WTC11 (cell line): ENCODE measurements around the gene TMEM100. TPM values are rescaled to one million over a fixed set of nuclear protein-coding genes. Genes with fewer than 3 reads are reported as not detected.

Experiments used
- ATAC-seq: fragments of 200-7000 bp; cut with Tn5 transposase; 2 replicates; pipeline ENCODE4 v1.10.0; 2021; ENCODE audit warnings: mild to moderate bottlenecking, moderate library complexity
- CTCF ChIA-PET: fragments of 300-600 bp; sonication (Branson Sonifier 250); formaldehyde crosslinking; loops from one replicate; lab custom pipeline; 2021; ENCODE audit warnings: antibody characterized with exemption; lab: Charles Lee
- POLR2A ChIA-PET: fragments of 350-600 bp; sonication (Branson Sonifier 250); formaldehyde crosslinking; loops from one replicate; lab custom pipeline; 2021; ENCODE audit warnings: antibody characterized with exemption; lab: Charles Lee
- DNase-seq: peaks from one replicate; pipeline ENCODE4 v3.0.0; 2021; ENCODE audit warnings: low spot score
- H3K27ac Mint-ChIP-seq: 2 replicates; pipeline ENCODE4 v1.8.0; 2021; ENCODE audit warnings: mixed read lengths
- H3K27me3 Mint-ChIP-seq: 2 replicates; pipeline ENCODE4 v1.8.0; 2021; ENCODE audit warnings: low read depth, mild to moderate bottlenecking, moderate library complexity, mixed read lengths
- H3K36me3 Mint-ChIP-seq: 2 replicates; pipeline ENCODE4 v1.8.0; 2021; ENCODE audit warnings: mixed read lengths
- H3K4me1 Mint-ChIP-seq: 2 replicates; pipeline ENCODE4 v1.8.0; 2022; ENCODE audit warnings: mixed read lengths
- H3K4me3 Mint-ChIP-seq: 2 replicates; pipeline ENCODE4 v1.8.0; 2021; ENCODE audit warnings: mild to moderate bottlenecking, moderate library complexity, mixed read lengths
- H3K9me3 Mint-ChIP-seq: 2 replicates; pipeline ENCODE4 v1.8.0; 2021; ENCODE audit warnings: mixed read lengths
- AFF4 ChIP-seq: sonication (generic); formaldehyde crosslinking; IDR thresholded peaks from 2 replicates; pipeline ENCODE4 v1.8.1; 2023; ENCODE audit warnings: mild to moderate bottlenecking, missing genetic modification reagents, borderline replicate concordance
- ATF1 ChIP-seq: sonication (generic); formaldehyde crosslinking; IDR thresholded peaks from 2 replicates; pipeline ENCODE4 v1.8.1; 2023; ENCODE audit warnings: mild to moderate bottlenecking, moderate library complexity, missing genetic modification reagents
- CDX4 ChIP-seq: fragments of 250-450 bp; sonication (Bioruptor Pico); IDR thresholded peaks from 2 replicates; pipeline ENCODE4 v1.9.0; 2021; ENCODE audit warnings: moderate library complexity, mild to moderate bottlenecking, inconsistent platforms, borderline replicate concordance
- ESRRA ChIP-seq: sonication (generic); formaldehyde crosslinking; IDR thresholded peaks from 2 replicates; pipeline ENCODE4 v1.8.1; 2022; ENCODE audit warnings: mild to moderate bottlenecking, missing genetic modification reagents, borderline replicate concordance
- GRHL2 ChIP-seq: fragments of 250-450 bp; sonication (Bioruptor Pico); IDR thresholded peaks from 2 replicates; pipeline ENCODE4 v1.8.0; 2022; ENCODE audit warnings: mild to moderate bottlenecking, moderate library complexity; ENCODE audit not compliant: insufficient replicate concordance, severe bottlenecking
- GTF2I ChIP-seq: fragments of 250-450 bp; sonication (Bioruptor Pico); conservative IDR thresholded peaks from 2 replicates; pipeline ENCODE4 v1.4.0; 2021; ENCODE audit warnings: mild to moderate bottlenecking
- IRF2 ChIP-seq: sonication (generic); formaldehyde crosslinking; IDR thresholded peaks from 2 replicates; pipeline ENCODE4 v1.8.0; 2022; ENCODE audit warnings: low read depth, missing genetic modification reagents, borderline replicate concordance
- KAT7 ChIP-seq: sonication (generic); formaldehyde crosslinking; IDR thresholded peaks from 2 replicates; pipeline ENCODE4 v1.8.1; 2023; ENCODE audit warnings: missing genetic modification reagents, mild to moderate bottlenecking, borderline replicate concordance
- TP53 ChIP-seq: sonication (generic); formaldehyde crosslinking; IDR thresholded peaks from 2 replicates; pipeline ENCODE4 v1.8.1; 2023; ENCODE audit warnings: mild to moderate bottlenecking, missing genetic modification reagents
- ZSCAN18 ChIP-seq: fragments of 250-450 bp; sonication (Bioruptor Pico); IDR thresholded peaks from 2 replicates; pipeline ENCODE4 v2.1.2; 2022; ENCODE audit warnings: mild to moderate bottlenecking, moderate library complexity
- total RNA-seq: library from RNA; stranded (reverse); gene quantifications from 3 replicates; pipeline ENCODE4 v1.2.3, GENCODE V29; 2021
- TF ChIP-seq, protein P1 (sequence below): sonication (generic); formaldehyde crosslinking; IDR thresholded peaks from 2 replicates; pipeline ENCODE4 v1.8.0; 2022; ENCODE audit warnings: mild to moderate bottlenecking, missing genetic modification reagents
- TF ChIP-seq, protein P2 (sequence below): sonication (generic); formaldehyde crosslinking; IDR thresholded peaks from 2 replicates; pipeline ENCODE4 v1.8.1; 2022; ENCODE audit warnings: missing genetic modification reagents, borderline replicate concordance
- TF ChIP-seq, protein P3 (sequence below): sonication (generic); formaldehyde crosslinking; IDR thresholded peaks from 2 replicates; pipeline ENCODE4 v1.8.0; 2022; ENCODE audit warnings: mild to moderate bottlenecking, missing genetic modification reagents
- TF ChIP-seq, protein P4 (sequence below): sonication (generic); formaldehyde crosslinking; IDR thresholded peaks from 2 replicates; pipeline ENCODE4 v1.8.1; 2022; ENCODE audit warnings: low read depth, missing genetic modification reagents, borderline replicate concordance

Gene TMEM100
- total RNA-seq, 1 experiment from 2014 or later: 1.1 TPM

DNA sequence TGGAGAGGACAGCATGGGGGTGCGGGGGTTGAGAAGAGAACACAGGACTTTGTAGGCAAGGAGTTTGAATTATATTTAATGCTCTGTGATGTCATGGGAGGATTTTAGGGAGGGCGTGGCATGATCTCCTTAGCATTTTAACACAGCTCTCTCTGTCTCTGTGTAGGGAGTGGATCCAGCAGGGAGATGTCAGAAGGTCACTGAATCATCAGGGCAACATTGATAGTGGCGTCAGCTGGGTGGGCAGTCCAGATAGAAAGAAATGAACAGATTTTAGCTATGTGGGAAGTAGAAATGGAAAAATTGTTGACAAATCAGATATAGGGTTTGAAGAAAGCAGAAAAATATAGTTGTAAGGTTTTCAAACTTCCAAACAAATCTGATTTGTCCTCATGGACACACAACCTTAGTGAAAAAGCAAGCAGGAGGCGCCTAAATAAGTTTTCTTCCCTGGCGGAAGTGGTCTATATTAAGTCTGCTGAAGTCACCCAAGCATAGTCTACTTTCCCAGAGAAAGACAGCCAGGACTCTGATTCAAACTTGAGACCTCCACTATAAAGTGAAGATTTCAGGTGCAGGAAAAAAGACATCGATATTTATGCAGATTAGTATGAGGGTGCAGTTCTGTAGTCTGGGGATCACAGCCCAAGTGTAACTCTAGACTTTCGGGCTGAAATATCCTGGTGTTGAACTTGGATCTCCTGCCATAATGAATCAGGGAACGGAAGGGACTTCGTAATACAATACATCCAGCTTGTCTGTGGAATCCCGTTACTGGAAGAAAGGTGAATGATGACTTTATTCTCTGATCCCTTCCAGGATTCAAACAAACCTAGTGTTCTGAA, 18.1 kb upstream of the TMEM100 start:
- POLR2A ChIA-PET: interaction anchor here (0.7 kb wide), 1 partner anchor 11 kb away, joined by 3 read pairs; no protein-coding TSS in a partner anchor
- DNase-seq (no peak), ATAC-seq (no peak)
- Mint-ChIP-seq H3K27ac (no peak overlapping the region), H3K4me3 (no peak overlapping the region), H3K4me1 (peaks cover 2% of the 10 kb centered on the region), H3K27me3 (no peaks in the 10 kb centered on the region), H3K9me3 (no peaks in the 10 kb centered on the region), H3K36me3 (no peaks in the 10 kb centered on the region)
- TF ChIP-seq IRF2 (CRISPR knock-in tag) (no peak), GTF2I (no peak), KAT7 (CRISPR knock-in tag) (no peak), AFF4 (CRISPR knock-in tag) (no peak), ESRRA (CRISPR knock-in tag) (no peak), ZSCAN18 (CRISPR knock-in tag) (no peak), CDX4 (CRISPR knock-in tag) (no peak), TP53 (CRISPR knock-in tag) (no peak), ATF1 (CRISPR knock-in tag) (no peak), GRHL2 (CRISPR knock-in tag) (no peak)
- TF ChIP-seq, protein P1, sequence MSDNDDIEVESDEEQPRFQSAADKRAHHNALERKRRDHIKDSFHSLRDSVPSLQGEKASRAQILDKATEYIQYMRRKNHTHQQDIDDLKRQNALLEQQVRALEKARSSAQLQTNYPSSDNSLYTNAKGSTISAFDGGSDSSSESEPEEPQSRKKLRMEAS (CRISPR knock-in tag): no peak
- TF ChIP-seq, protein P2, sequence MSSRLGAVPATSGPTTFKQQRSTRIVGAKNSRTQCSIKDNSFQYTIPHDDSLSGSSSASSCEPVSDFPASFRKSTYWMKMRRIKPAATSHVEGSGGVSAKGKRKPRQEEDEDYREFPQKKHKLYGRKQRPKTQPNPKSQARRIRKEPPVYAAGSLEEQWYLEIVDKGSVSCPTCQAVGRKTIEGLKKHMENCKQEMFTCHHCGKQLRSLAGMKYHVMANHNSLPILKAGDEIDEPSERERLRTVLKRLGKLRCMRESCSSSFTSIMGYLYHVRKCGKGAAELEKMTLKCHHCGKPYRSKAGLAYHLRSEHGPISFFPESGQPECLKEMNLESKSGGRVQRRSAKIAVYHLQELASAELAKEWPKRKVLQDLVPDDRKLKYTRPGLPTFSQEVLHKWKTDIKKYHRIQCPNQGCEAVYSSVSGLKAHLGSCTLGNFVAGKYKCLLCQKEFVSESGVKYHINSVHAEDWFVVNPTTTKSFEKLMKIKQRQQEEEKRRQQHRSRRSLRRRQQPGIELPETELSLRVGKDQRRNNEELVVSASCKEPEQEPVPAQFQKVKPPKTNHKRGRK (CRISPR knock-in tag): no peak
- TF ChIP-seq, protein P3, sequence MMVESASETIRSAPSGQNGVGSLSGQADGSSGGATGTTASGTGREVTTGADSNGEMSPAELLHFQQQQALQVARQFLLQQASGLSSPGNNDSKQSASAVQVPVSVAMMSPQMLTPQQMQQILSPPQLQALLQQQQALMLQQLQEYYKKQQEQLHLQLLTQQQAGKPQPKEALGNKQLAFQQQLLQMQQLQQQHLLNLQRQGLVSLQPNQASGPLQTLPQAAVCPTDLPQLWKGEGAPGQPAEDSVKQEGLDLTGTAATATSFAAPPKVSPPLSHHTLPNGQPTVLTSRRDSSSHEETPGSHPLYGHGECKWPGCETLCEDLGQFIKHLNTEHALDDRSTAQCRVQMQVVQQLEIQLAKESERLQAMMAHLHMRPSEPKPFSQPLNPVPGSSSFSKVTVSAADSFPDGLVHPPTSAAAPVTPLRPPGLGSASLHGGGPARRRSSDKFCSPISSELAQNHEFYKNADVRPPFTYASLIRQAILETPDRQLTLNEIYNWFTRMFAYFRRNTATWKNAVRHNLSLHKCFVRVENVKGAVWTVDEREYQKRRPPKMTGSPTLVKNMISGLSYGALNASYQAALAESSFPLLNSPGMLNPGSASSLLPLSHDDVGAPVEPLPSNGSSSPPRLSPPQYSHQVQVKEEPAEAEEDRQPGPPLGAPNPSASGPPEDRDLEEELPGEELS (CRISPR knock-in tag): no peak
- TF ChIP-seq, protein P4, sequence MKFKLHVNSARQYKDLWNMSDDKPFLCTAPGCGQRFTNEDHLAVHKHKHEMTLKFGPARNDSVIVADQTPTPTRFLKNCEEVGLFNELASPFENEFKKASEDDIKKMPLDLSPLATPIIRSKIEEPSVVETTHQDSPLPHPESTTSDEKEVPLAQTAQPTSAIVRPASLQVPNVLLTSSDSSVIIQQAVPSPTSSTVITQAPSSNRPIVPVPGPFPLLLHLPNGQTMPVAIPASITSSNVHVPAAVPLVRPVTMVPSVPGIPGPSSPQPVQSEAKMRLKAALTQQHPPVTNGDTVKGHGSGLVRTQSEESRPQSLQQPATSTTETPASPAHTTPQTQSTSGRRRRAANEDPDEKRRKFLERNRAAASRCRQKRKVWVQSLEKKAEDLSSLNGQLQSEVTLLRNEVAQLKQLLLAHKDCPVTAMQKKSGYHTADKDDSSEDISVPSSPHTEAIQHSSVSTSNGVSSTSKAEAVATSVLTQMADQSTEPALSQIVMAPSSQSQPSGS (CRISPR knock-in tag): no peak
- CTCF ChIA-PET: no interaction called here
